Measurements from ENCODE around the gene CNGA3. TPM values are rescaled to one million over a fixed set of nuclear protein-coding genes. Genes with fewer than 3 reads are reported as not detected.
"Not testable (repeated sequence)": the region's sequence is repeated elsewhere in the genome, so short reads cannot be mapped to it uniquely, and the experiment has no call there.

The CNGA3 gene
- 0.10 TPM in 1 of 2 replicates, not detected in the other for total RNA-seq (2014; rRNA removed; shearing (Covaris generic))

- Histone ChIP-seq H3K4me3 (ENCODE audit: insufficient read depth, low read depth, low read length) (peak within 1 kb of the TSS; percentile 34), H3K27me3 (ENCODE audit: control insufficient read depth, insufficient read depth, low read length) (peaks cover 66% of the 10 kb centered on the region), H3K36me3 (replicated peaks; ENCODE audit: control insufficient read depth, insufficient read depth, low read length) (no peaks in the 10 kb centered on the region)
- peak; percentile 91 for DNase-seq
These were observed at the start of gene CNGA3 for GRCh38 chr2:98346311-98347236. Gene CNGA3, plus strand, starts transcription at chr2:98346456. Its CDS starts 23,520 bp downstream, at chr2:98369976.

GRCh38 chr2:98297817-98298682 is 48.2 kb upstream of the CNGA3 start:
- Histone ChIP-seq H3K27me3 (ENCODE audit: control insufficient read depth, insufficient read depth, low read length) (no peaks in the 10 kb centered on the region), H3K36me3 (replicated peaks; ENCODE audit: control insufficient read depth, insufficient read depth, low read length) (no peaks in the 10 kb centered on the region), H3K4me3 (ENCODE audit: insufficient read depth, low read depth, low read length) (no peak overlapping the region)
- peak; percentile 58 for DNase-seq

- Histone ChIP-seq H3K4me3 (ENCODE audit: insufficient read depth, low read depth, low read length) (no peak overlapping the region), H3K36me3 (replicated peaks; ENCODE audit: control insufficient read depth, insufficient read depth, low read length) (no peaks in the 10 kb centered on the region), H3K27me3 (ENCODE audit: control insufficient read depth, insufficient read depth, low read length) (no peaks in the 10 kb centered on the region)
- no peak for DNase-seq
These were observed 47.5 kb upstream of the CNGA3 start for GRCh38 chr2:98298683-98299164.

- Histone ChIP-seq H3K27me3 (ENCODE audit: control insufficient read depth, insufficient read depth, low read length) (no peaks in the 10 kb centered on the region), H3K36me3 (replicated peaks; ENCODE audit: control insufficient read depth, insufficient read depth, low read length) (no peaks in the 10 kb centered on the region), H3K4me3 (ENCODE audit: insufficient read depth, low read depth, low read length) (no peak overlapping the region)
- peak; percentile 45 for DNase-seq
These were observed 46.9 kb upstream of the CNGA3 start for GRCh38 chr2:98299211-98299905.

GRCh38 chr2:98300141-98300874 is 45.9 kb upstream of the CNGA3 start:
- H3K36me3 ChIP-seq (replicated peaks; ENCODE audit: control insufficient read depth, insufficient read depth, low read length), result no peaks in the 10 kb centered on the region
- no peak overlapping the region for H3K4me3 ChIP-seq (ENCODE audit: insufficient read depth, low read depth, low read length)
- no peaks in the 10 kb centered on the region for H3K27me3 ChIP-seq (ENCODE audit: control insufficient read depth, insufficient read depth, low read length)
- DNase-seq, result no peak

GRCh38 chr2:98301469-98301868 is 44.8 kb upstream of the CNGA3 start:
- Histone ChIP-seq H3K36me3 (replicated peaks; ENCODE audit: control insufficient read depth, insufficient read depth, low read length) (no peaks in the 10 kb centered on the region), H3K27me3 (ENCODE audit: control insufficient read depth, insufficient read depth, low read length) (no peaks in the 10 kb centered on the region), H3K4me3 (ENCODE audit: insufficient read depth, low read depth, low read length) (no peak overlapping the region)
- DNase-seq, result no peak

GRCh38 chr2:98307131-98307696 is 39.0 kb upstream of the CNGA3 start:
- not testable (repeated sequence) for H3K27me3 ChIP-seq (ENCODE audit: control insufficient read depth, insufficient read depth, low read length); DNase-seq; H3K4me3 ChIP-seq (ENCODE audit: insufficient read depth, low read depth, low read length); H3K36me3 ChIP-seq (replicated peaks; ENCODE audit: control insufficient read depth, insufficient read depth, low read length)

GRCh38 chr2:98308068-98308467 is 38.2 kb upstream of the CNGA3 start:
- H3K27me3 ChIP-seq (ENCODE audit: control insufficient read depth, insufficient read depth, low read length), result no peaks in the 10 kb centered on the region
- H3K4me3 ChIP-seq (ENCODE audit: insufficient read depth, low read depth, low read length), result no peak overlapping the region
- no peaks in the 10 kb centered on the region for H3K36me3 ChIP-seq (replicated peaks; ENCODE audit: control insufficient read depth, insufficient read depth, low read length)
- DNase-seq, result no peak

GRCh38 chr2:98308532-98308931 is 37.7 kb upstream of the CNGA3 start:
- no peaks in the 10 kb centered on the region for H3K27me3 ChIP-seq (ENCODE audit: control insufficient read depth, insufficient read depth, low read length)

GRCh38 chr2:98309580-98309979 is 36.7 kb upstream of the CNGA3 start:
- no peak for DNase-seq
- no peak overlapping the region for H3K4me3 ChIP-seq (ENCODE audit: insufficient read depth, low read depth, low read length)
- no peaks in the 10 kb centered on the region for H3K36me3 ChIP-seq (replicated peaks; ENCODE audit: control insufficient read depth, insufficient read depth, low read length)
- no peaks in the 10 kb centered on the region for H3K27me3 ChIP-seq (ENCODE audit: control insufficient read depth, insufficient read depth, low read length)

More at GRCh38 chr2:98308532-98308931, 37.7 kb upstream of the CNGA3 start:
- DNase-seq, result no peak
- Histone ChIP-seq H3K36me3 (replicated peaks; ENCODE audit: control insufficient read depth, insufficient read depth, low read length) (no peaks in the 10 kb centered on the region), H3K4me3 (ENCODE audit: insufficient read depth, low read depth, low read length) (no peak overlapping the region)

- DNase-seq, result no peak
- no peaks in the 10 kb centered on the region for H3K27me3 ChIP-seq (ENCODE audit: control insufficient read depth, insufficient read depth, low read length)
- H3K4me3 ChIP-seq (ENCODE audit: insufficient read depth, low read depth, low read length), result no peak overlapping the region
- H3K36me3 ChIP-seq (replicated peaks; ENCODE audit: control insufficient read depth, insufficient read depth, low read length), result no peaks in the 10 kb centered on the region
These were observed 36.2 kb upstream of the CNGA3 start for GRCh38 chr2:98310010-98310409.

GRCh38 chr2:98311090-98311489 is 35.2 kb upstream of the CNGA3 start:
- Histone ChIP-seq H3K36me3 (replicated peaks; ENCODE audit: control insufficient read depth, insufficient read depth, low read length) (no peaks in the 10 kb centered on the region), H3K4me3 (ENCODE audit: insufficient read depth, low read depth, low read length) (no peak overlapping the region), H3K27me3 (ENCODE audit: control insufficient read depth, insufficient read depth, low read length) (no peaks in the 10 kb centered on the region)
- DNase-seq, result no peak

GRCh38 chr2:98311771-98312545 is 34.3 kb upstream of the CNGA3 start:
- H3K36me3 ChIP-seq (replicated peaks; ENCODE audit: control insufficient read depth, insufficient read depth, low read length), result no peaks in the 10 kb centered on the region
- no peak overlapping the region for H3K4me3 ChIP-seq (ENCODE audit: insufficient read depth, low read depth, low read length)
- peak; percentile 79 for DNase-seq
- no peaks in the 10 kb centered on the region for H3K27me3 ChIP-seq (ENCODE audit: control insufficient read depth, insufficient read depth, low read length)
